Peyer's patch (tissue), 4 donors: ENCODE data around the gene SLC14A1. TPM values are rescaled to one million over a fixed set of nuclear protein-coding genes. Genes with fewer than 3 reads are reported as not detected.

Experiments used
- DNase-seq, 3 donors: peaks; one replicate each; pipeline ENCODE4 v3.0.0-alpha.2; 2017 to 2019
- H3K27ac ChIP-seq, 4 donors: fragments of 200-600 bp; sonication (generic); one replicate each; pipeline ENCODE4 v1.5.1; 2016 to 2019
- H3K27me3 ChIP-seq, 2 donors: fragments of 200-600 bp; sonication (generic); one replicate each; pipeline ENCODE4 v1.5.1; 2019
- H3K36me3 ChIP-seq, 3 donors: fragments of 200-600 bp; sonication (generic); one replicate each; pipeline ENCODE4 v1.5.1; 2016 to 2019
- H3K4me1 ChIP-seq, 4 donors: fragments of 200-600 bp; sonication (generic); one replicate each; pipeline ENCODE4 v1.5.1; 2016 to 2019
- H3K4me3 ChIP-seq, 4 donors: fragments of 200-600 bp; sonication (generic); 1 replicate in 3 of 4; 2 replicates in 1 of 4; pipeline ENCODE4 v1.5.1; 2016 to 2019; ENCODE audit warnings: mild to moderate bottlenecking in 1 of 4
- H3K9me3 ChIP-seq, 4 donors: fragments of 200-600 bp; sonication (generic); one replicate each; pipeline ENCODE4 v1.5.1; 2016 to 2019; ENCODE audit warnings: mild to moderate bottlenecking in 1 of 4
- CTCF ChIP-seq, 6 experiments: fragments of 450-650 bp in 4 of 6; fragments of 200-600 bp in 2 of 6; sonication (generic) in 1 of 6; IDR thresholded peaks; one replicate each; pipeline ENCODE4 v1.5.1; 2017 to 2019; ENCODE audit warnings: antibody characterized with exemption in 6 of 6, mild to moderate bottlenecking in 3 of 6, moderate library complexity in 1 of 6
- POLR2A ChIP-seq, 2 donors: fragments of 450-650 bp; IDR thresholded peaks; one replicate each; pipeline ENCODE4 v1.5.1; 2017; ENCODE audit warnings: antibody characterized with exemption in 2 of 2, mild to moderate bottlenecking in 2 of 2, moderate library complexity in 2 of 2
- total RNA-seq, 4 donors: library from RNA; depleted of rRNA; stranded (reverse); fragments of >200 nt; gene quantifications; one replicate each; pipeline ENCODE4 v1.1.0, GENCODE V29; 2016

SLC14A1 gene
- total RNA-seq, 4 donors from 2014 or later = 0.35 to 9.7 (median 1.6) TPM

- H3K27ac ChIP-seq = no peak overlapping the region
- no peak overlapping the region for H3K4me3 ChIP-seq
- no peaks in the 10 kb centered on the region for H3K27me3 ChIP-seq
- H3K4me1 ChIP-seq = no peaks in the 10 kb centered on the region
- no peaks in the 10 kb centered on the region for H3K9me3 ChIP-seq
- H3K36me3 ChIP-seq = no peaks in the 10 kb centered on the region
- TF ChIP-seq POLR2A (IDR thresholded peaks at IDR 0.05) = no peak
- no peak for TF ChIP-seq CTCF (IDR thresholded peaks at IDR 0.05)
- no peak for DNase-seq
Measured at GRCh38 chr18:45749918-45750689, 26.1 kb downstream of the SLC14A1 start.

- no peak overlapping the region for H3K27ac ChIP-seq
- TF ChIP-seq CTCF (IDR thresholded peaks at IDR 0.05) (no peak), POLR2A (IDR thresholded peaks at IDR 0.05) (no peak)
Measured at GRCh38 chr18:45751766-45752165, 27.8 kb downstream of the SLC14A1 start.

GRCh38 chr18:45752681-45753080, 28.7 kb downstream of the SLC14A1 start:
- no peak for DNase-seq
- H3K36me3 ChIP-seq = no peaks in the 10 kb centered on the region
- H3K27me3 ChIP-seq = no peaks in the 10 kb centered on the region
- TF ChIP-seq POLR2A (IDR thresholded peaks at IDR 0.05) (no peak), CTCF (IDR thresholded peaks at IDR 0.05) (no peak)
- no peaks in the 10 kb centered on the region for H3K9me3 ChIP-seq
- H3K4me3 ChIP-seq = no peak overlapping the region
- no peaks in the 10 kb centered on the region for H3K4me1 ChIP-seq
- no peak overlapping the region for H3K27ac ChIP-seq

More at GRCh38 chr18:45751766-45752165, 27.8 kb downstream of the SLC14A1 start:
- Histone ChIP-seq H3K4me1 (no peaks in the 10 kb centered on the region), H3K4me3 (no peak overlapping the region), H3K36me3 (no peaks in the 10 kb centered on the region), H3K27me3 (no peaks in the 10 kb centered on the region), H3K9me3 (no peaks in the 10 kb centered on the region)
- DNase-seq = no peak

GRCh38 chr18:45753286-45753685, 29.3 kb downstream of the SLC14A1 start:
- TF ChIP-seq CTCF (IDR thresholded peaks at IDR 0.05) = no peak
- TF ChIP-seq POLR2A (IDR thresholded peaks at IDR 0.05) = no peak
- no peaks in the 10 kb centered on the region for H3K4me1 ChIP-seq
- no peaks in the 10 kb centered on the region for H3K9me3 ChIP-seq
- H3K27ac ChIP-seq = no peak overlapping the region
- no peak for DNase-seq
- H3K4me3 ChIP-seq = no peak overlapping the region
- no peaks in the 10 kb centered on the region for H3K36me3 ChIP-seq
- H3K27me3 ChIP-seq = no peaks in the 10 kb centered on the region

- Histone ChIP-seq H3K4me1 (no peaks in the 10 kb centered on the region), H3K4me3 (no peak overlapping the region), H3K27ac (no peak overlapping the region), H3K27me3 (no peaks in the 10 kb centered on the region), H3K9me3 (no peaks in the 10 kb centered on the region), H3K36me3 (no peaks in the 10 kb centered on the region)
- no peak for DNase-seq
- TF ChIP-seq CTCF (IDR thresholded peaks at IDR 0.05) (no peak), POLR2A (IDR thresholded peaks at IDR 0.05) (no peak)
Measured at GRCh38 chr18:45755934-45756333, 32.0 kb downstream of the SLC14A1 start.
